ENCODE measurements around the gene SFXN3. TPM values are rescaled to one million over a fixed set of nuclear protein-coding genes. Genes with fewer than 3 reads are reported as not detected.

Gene SFXN3
- total and polyA plus RNA-seq, 2 of the 13 experiments (the other 11 are each of a cell fraction or from before 2014, with no cell fraction given) = 16.8 to 71.5 TPM

- TF ChIP-seq PHF20 (CRISPR knock-in tag; IDR thresholded peaks at IDR 0.05) (peak; percentile 60), ZFYVE20 (CRISPR knock-in tag; IDR thresholded peaks at IDR 0.05; ENCODE audit: borderline replicate concordance, low read depth) (no peak), ZNF580 (CRISPR knock-in tag; IDR thresholded peaks at IDR 0.05; ENCODE audit: borderline replicate concordance, low read depth) (no peak; the same call in 1 of the 2 replicates), FLYWCH1 (CRISPR knock-in tag; IDR thresholded peaks at IDR 0.05) (no peak), ZNF362 (CRISPR knock-in tag; IDR thresholded peaks at IDR 0.05; ENCODE audit: borderline replicate concordance) (no peak), TRIM24 (CRISPR knock-in tag; IDR thresholded peaks at IDR 0.05) (no peak), ZNF136 (CRISPR knock-in tag; IDR thresholded peaks at IDR 0.05; ENCODE audit: low read depth) (0 out of 2 replicates have a peak, but pooled peaks have one; percentile 32), ZNF670 (CRISPR knock-in tag; IDR thresholded peaks at IDR 0.05; ENCODE audit: borderline replicate concordance) (no peak), ZNF768 (CRISPR knock-in tag; IDR thresholded peaks at IDR 0.05) (peak; percentile 66; the same call in 1 of the 2 replicates), GLI4 (CRISPR knock-in tag; IDR thresholded peaks at IDR 0.05; ENCODE audit: borderline replicate concordance) (peak; percentile 72; the same call in 1 of the 2 replicates), NFYB (CRISPR knock-in tag; IDR thresholded peaks at IDR 0.05) (no peak), ZFP36L2 (CRISPR knock-in tag; IDR thresholded peaks at IDR 0.05) (no peak), BRD4 (CRISPR knock-in tag; IDR thresholded peaks at IDR 0.05) (no peak; the same call in 1 of the 2 replicates), SIN3A (IDR thresholded peaks at IDR 0.05; ENCODE audit: borderline replicate concordance, low read depth, low read length) (no peak), ZKSCAN8 (CRISPR knock-in tag; IDR thresholded peaks at IDR 0.05; ENCODE audit: borderline replicate concordance) (no peak), MBNL3 (CRISPR knock-in tag; conservative IDR thresholded peaks at IDR 0.05) (no peak), SMYD3 (CRISPR knock-in tag; IDR thresholded peaks at IDR 0.05) (no peak), NCOR1 (IDR thresholded peaks at IDR 0.05; ENCODE audit: borderline replicate concordance, low read length) (no peak), PRDM15 (CRISPR knock-in tag; IDR thresholded peaks at IDR 0.05) (peak; percentile 25; the same call in 1 of the 2 replicates), RARG (CRISPR knock-in tag; IDR thresholded peaks at IDR 0.05; ENCODE audit: low read depth) (no peak), TRAFD1 (CRISPR knock-in tag; IDR thresholded peaks at IDR 0.05; ENCODE audit: borderline replicate concordance) (no peak), U2AF2 (IDR thresholded peaks at IDR 0.05; ENCODE audit: low read depth, low read length) (no peak), GATAD1 (CRISPR knock-in tag; IDR thresholded peaks at IDR 0.05) (peak; percentile 56; the same call in 1 of the 2 replicates), SMAD1 (CRISPR knock-in tag; IDR thresholded peaks at IDR 0.05; ENCODE audit: borderline replicate concordance, low read depth) (no peak)
Observed at GRCh38 chr10:101067356-101068083, 36.5 kb downstream of the SFXN3 start (continued).
